Measurements from ENCODE around the gene TTC9C. TPM values are rescaled to one million over a fixed set of nuclear protein-coding genes. Genes with fewer than 3 reads are reported as not detected.
A peak's percentile ranks its signal among the peaks of the same experiment; 100 is the strongest.

TTC9C gene
- total RNA-seq, 1 donor from 2014 or later = 39.8 TPM

DNA sequence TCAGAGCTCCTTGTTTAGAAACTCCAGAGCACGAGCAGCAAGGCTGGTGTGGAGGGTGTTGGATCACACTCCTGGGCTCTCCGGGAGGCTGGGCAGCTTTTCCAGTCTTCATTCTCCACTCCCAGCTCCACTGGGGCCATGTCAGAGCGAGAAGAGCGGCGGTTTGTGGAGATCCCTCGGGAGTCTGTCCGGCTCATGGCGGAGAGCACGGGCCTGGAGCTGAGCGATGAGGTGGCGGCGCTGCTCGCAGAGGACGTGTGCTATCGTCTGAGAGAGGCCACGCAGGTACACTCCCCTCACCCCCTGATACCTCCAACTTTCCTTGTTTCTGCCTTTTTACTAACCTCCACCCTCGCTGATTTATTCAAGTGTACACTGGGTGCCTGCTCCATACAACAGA is 47.4 kb downstream of the TTC9C start:
- H3K36me3 Mint-ChIP-seq = peaks cover 24% of the 10 kb centered on the region
- DNase-seq (ENCODE audit: low spot score in 2 of 2, unreplicated experiment in 2 of 2) = no peak
- H3K27me3 Mint-ChIP-seq (ENCODE audit: low read depth) = no peaks in the 10 kb centered on the region
- no peak for TF ChIP-seq CTCF (IDR thresholded peaks at IDR 0.05; ENCODE audit: unreplicated experiment)
- no peaks in the 10 kb centered on the region for H3K9me3 Mint-ChIP-seq
- no peak overlapping the region for H3K27ac Mint-ChIP-seq
- no peak overlapping the region for H3K4me3 Mint-ChIP-seq
- peaks cover 8% of the 10 kb centered on the region for H3K4me1 Mint-ChIP-seq

DNA sequence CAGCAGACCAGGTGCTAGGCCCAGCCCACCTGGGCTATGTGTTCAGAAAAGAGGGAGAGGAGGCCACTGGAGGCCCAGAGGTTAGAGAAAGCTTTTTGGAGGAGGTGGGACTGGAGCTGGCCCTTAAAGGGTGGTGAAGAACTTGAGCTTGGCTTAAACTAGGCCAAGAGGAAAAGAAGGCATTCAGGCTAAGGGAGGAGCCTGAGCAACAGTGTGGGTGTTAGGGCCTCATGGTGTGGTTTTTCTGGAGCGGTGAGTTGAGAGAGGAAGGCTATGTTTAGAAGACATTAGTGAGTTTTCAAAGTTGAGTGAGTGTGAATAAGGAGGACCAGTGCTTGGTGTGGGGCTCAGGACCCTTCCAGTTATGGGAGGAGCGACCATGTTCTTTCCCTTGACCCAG is 49.1 kb downstream of the TTC9C start:
- no peak for TF ChIP-seq CTCF (IDR thresholded peaks at IDR 0.05; ENCODE audit: unreplicated experiment)
- no peak for DNase-seq (ENCODE audit: low spot score in 2 of 2, unreplicated experiment in 2 of 2)
- no peaks in the 10 kb centered on the region for H3K9me3 Mint-ChIP-seq
- H3K27ac Mint-ChIP-seq = no peak overlapping the region
- H3K36me3 Mint-ChIP-seq = peaks cover 26% of the 10 kb centered on the region
- no peak overlapping the region for H3K4me3 Mint-ChIP-seq
- H3K4me1 Mint-ChIP-seq = no peaks in the 10 kb centered on the region
- no peaks in the 10 kb centered on the region for H3K27me3 Mint-ChIP-seq (ENCODE audit: low read depth)

DNA sequence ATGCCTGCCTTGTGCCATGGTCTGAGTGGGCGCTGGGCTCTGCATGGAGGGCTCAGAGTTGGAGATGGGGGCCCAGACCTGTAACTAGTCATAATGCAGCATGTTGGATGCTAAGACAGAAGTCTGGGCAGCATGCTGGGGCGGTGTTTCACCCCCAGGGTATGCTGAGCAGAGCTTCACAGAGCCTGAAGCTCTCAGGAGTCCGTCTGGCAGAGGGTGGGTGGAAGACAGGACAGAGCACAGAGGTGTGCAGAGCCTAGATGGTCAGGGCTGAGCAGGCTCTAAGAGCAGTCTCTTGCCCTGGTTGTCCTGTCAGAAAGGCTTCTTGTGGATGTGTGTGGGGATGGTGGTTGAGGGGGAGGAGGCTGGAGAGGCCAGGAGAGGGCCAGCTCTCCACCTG is 50.2 kb downstream of the TTC9C start:
- Mint-ChIP-seq H3K9me3 (no peaks in the 10 kb centered on the region), H3K36me3 (peaks cover 31% of the 10 kb centered on the region), H3K4me1 (no peaks in the 10 kb centered on the region), H3K27me3 (ENCODE audit: low read depth) (no peaks in the 10 kb centered on the region), H3K27ac (no peak overlapping the region), H3K4me3 (no peak overlapping the region)
- TF ChIP-seq CTCF (IDR thresholded peaks at IDR 0.05; ENCODE audit: unreplicated experiment) = no peak
- no peak for DNase-seq (ENCODE audit: low spot score in 2 of 2, unreplicated experiment in 2 of 2)

- Mint-ChIP-seq H3K4me1 (peaks cover 10% of the 10 kb centered on the region), H3K27me3 (ENCODE audit: low read depth) (no peaks in the 10 kb centered on the region), H3K27ac (no peak overlapping the region), H3K4me3 (no peak overlapping the region), H3K9me3 (no peaks in the 10 kb centered on the region), H3K36me3 (peaks cover 22% of the 10 kb centered on the region)
- no peak for DNase-seq (ENCODE audit: low spot score in 2 of 2, unreplicated experiment in 2 of 2)
- TF ChIP-seq CTCF (IDR thresholded peaks at IDR 0.05; ENCODE audit: unreplicated experiment) = no peak
These were observed 54.5 kb downstream of the TTC9C start for GRCh38 chr11:62782753-62783152.

- TF ChIP-seq CTCF (IDR thresholded peaks at IDR 0.05; ENCODE audit: unreplicated experiment) = peak; percentile 100
- H3K4me1 Mint-ChIP-seq = peaks cover 31% of the 10 kb centered on the region
- peak overlapping the region; percentile 92 for H3K27ac Mint-ChIP-seq
These were observed 58.2 kb downstream of the TTC9C start for GRCh38 chr11:62786318-62787004.

More at GRCh38 chr11:62786318-62787004, 58.2 kb downstream of the TTC9C start:
- Mint-ChIP-seq H3K36me3 (peaks cover 12% of the 10 kb centered on the region), H3K4me3 (peak overlapping the region; percentile 76), H3K27me3 (ENCODE audit: low read depth) (no peaks in the 10 kb centered on the region), H3K9me3 (no peaks in the 10 kb centered on the region)
- DNase-seq (ENCODE audit: low spot score in 2 of 2, unreplicated experiment in 2 of 2) = peak; percentile 77 to 92
